Measurements from ENCODE around the gene RNF115.

DNA sequence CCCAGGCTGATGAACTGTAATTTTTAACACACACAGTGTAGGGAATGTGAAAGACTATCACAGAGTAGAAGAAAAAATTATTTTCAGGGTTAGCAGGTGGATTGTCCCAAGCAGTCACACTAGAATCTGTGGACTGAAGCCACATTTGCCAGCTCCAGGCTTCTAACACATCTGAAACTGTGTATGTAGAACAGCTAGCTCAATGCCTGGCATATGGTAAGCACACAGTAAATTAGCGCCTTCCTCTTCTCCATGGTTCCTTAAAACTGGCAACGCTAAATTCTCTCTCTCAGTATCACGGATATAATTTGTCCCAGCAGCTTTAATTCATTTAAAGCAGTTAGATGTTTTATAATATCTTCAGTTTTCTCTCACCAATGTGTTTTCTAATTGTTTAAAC lies 19.1 kb upstream of the RNF115 start:
- TF ChIP-seq, protein P1, sequence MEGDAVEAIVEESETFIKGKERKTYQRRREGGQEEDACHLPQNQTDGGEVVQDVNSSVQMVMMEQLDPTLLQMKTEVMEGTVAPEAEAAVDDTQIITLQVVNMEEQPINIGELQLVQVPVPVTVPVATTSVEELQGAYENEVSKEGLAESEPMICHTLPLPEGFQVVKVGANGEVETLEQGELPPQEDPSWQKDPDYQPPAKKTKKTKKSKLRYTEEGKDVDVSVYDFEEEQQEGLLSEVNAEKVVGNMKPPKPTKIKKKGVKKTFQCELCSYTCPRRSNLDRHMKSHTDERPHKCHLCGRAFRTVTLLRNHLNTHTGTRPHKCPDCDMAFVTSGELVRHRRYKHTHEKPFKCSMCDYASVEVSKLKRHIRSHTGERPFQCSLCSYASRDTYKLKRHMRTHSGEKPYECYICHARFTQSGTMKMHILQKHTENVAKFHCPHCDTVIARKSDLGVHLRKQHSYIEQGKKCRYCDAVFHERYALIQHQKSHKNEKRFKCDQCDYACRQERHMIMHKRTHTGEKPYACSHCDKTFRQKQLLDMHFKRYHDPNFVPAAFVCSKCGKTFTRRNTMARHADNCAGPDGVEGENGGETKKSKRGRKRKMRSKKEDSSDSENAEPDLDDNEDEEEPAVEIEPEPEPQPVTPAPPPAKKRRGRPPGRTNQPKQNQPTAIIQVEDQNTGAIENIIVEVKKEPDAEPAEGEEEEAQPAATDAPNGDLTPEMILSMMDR (IDR thresholded peaks at IDR 0.05): no peak
- TF ChIP-seq POLR2AphosphoS5 (IDR thresholded peaks at IDR 0.05): no peak
- no peak for TF ChIP-seq EP300 (IDR thresholded peaks at IDR 0.05)
- TF ChIP-seq POLR2A (IDR thresholded peaks at IDR 0.05): no peak
